Effector CD8-positive, alpha-beta T cell (primary cell): Measurements from ENCODE around the gene GOLGA6C.
"Not testable (repeated sequence)": the region's sequence is repeated elsewhere in the genome, so short reads cannot be mapped to it uniquely, and the experiment has no call there.

Source experiments
- DNase-seq: peaks from one replicate; lab custom pipeline; 2025; lab: John Stamatoyannopoulos, UW

GOLGA6C gene

GRCh38 chr15:75258620-75259343 is 648 bp downstream of the GOLGA6C start:
- not testable (repeated sequence) for DNase-seq

GRCh38 chr15:75259873-75260272 is 1.7 kb downstream of the GOLGA6C start:
- DNase-seq = not testable (repeated sequence)

- not testable (repeated sequence) for DNase-seq
Observed at GRCh38 chr15:75273751-75274359, 15.7 kb downstream of the GOLGA6C start.

GRCh38 chr15:75274509-75275107 is 16.5 kb downstream of the GOLGA6C start:
- not testable (repeated sequence) for DNase-seq

GRCh38 chr15:75275617-75276016 is 17.5 kb downstream of the GOLGA6C start:
- not testable (repeated sequence) for DNase-seq

GRCh38 chr15:75278497-75278896 is 20.4 kb downstream of the GOLGA6C start:
- not testable (repeated sequence) for DNase-seq

GRCh38 chr15:75282572-75282971 is 24.4 kb downstream of the GOLGA6C start, which contains the start of gene GOLGA6D:
Gene GOLGA6D, plus strand, starts transcription at chr15:75282835. Its CDS starts 41 bp downstream, at chr15:75282876.
- not testable (repeated sequence) for DNase-seq

GRCh38 chr15:75284152-75284551 is 26.0 kb downstream of the GOLGA6C start:
- DNase-seq = not testable (repeated sequence)

GRCh38 chr15:75293660-75294059 is 35.5 kb downstream of the GOLGA6C start:
- not testable (repeated sequence) for DNase-seq

- DNase-seq = not testable (repeated sequence)
Observed at GRCh38 chr15:75298541-75299310, 40.6 kb downstream of the GOLGA6C start.

GRCh38 chr15:75299311-75299688 is 41.2 kb downstream of the GOLGA6C start:
- DNase-seq = not testable (repeated sequence)

- not testable (repeated sequence) for DNase-seq
Observed at GRCh38 chr15:75300026-75300425, 41.9 kb downstream of the GOLGA6C start.

- no peak for DNase-seq
Observed at GRCh38 chr15:75302318-75302717, 44.2 kb downstream of the GOLGA6C start.

- DNase-seq = not testable (repeated sequence)
Observed at GRCh38 chr15:75302753-75303152, 44.6 kb downstream of the GOLGA6C start.

- DNase-seq = no peak
Observed at GRCh38 chr15:75306188-75306587, 48.1 kb downstream of the GOLGA6C start.

GRCh38 chr15:75307778-75308390 is 49.8 kb downstream of the GOLGA6C start:
- DNase-seq = no peak

- no peak for DNase-seq
Observed at GRCh38 chr15:75309711-75310110, 51.6 kb downstream of the GOLGA6C start.

- not testable (repeated sequence) for DNase-seq
Observed at GRCh38 chr15:75312548-75312947, 54.4 kb downstream of the GOLGA6C start.

- DNase-seq = no peak
Observed at GRCh38 chr15:75313116-75313845, 55.1 kb downstream of the GOLGA6C start.

- no peak for DNase-seq
Observed at GRCh38 chr15:75314552-75315290, 56.6 kb downstream of the GOLGA6C start.
